ENCODE results near the gene MTPN.

DNA sequence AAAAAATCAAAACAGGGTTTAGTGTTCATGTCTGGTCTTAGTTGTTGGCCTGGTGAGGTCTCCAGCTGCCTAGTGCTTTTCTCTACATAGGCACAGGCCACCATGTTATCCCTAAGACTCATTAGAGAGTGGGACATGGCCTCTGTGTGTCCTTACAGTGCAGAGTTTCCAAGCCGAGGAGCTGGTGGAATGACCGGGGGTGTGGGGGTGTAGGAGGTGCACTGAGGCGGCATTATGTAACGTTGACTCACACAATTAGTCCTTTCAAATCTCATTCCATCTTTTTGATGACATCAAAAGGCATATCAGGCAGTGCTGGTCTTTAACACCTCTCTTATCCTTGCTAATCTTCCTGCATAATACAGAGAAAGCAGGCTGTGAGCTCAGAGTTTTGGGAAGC, 71.3 kb downstream of the MTPN start:
- TF ChIP-seq, protein P1, sequence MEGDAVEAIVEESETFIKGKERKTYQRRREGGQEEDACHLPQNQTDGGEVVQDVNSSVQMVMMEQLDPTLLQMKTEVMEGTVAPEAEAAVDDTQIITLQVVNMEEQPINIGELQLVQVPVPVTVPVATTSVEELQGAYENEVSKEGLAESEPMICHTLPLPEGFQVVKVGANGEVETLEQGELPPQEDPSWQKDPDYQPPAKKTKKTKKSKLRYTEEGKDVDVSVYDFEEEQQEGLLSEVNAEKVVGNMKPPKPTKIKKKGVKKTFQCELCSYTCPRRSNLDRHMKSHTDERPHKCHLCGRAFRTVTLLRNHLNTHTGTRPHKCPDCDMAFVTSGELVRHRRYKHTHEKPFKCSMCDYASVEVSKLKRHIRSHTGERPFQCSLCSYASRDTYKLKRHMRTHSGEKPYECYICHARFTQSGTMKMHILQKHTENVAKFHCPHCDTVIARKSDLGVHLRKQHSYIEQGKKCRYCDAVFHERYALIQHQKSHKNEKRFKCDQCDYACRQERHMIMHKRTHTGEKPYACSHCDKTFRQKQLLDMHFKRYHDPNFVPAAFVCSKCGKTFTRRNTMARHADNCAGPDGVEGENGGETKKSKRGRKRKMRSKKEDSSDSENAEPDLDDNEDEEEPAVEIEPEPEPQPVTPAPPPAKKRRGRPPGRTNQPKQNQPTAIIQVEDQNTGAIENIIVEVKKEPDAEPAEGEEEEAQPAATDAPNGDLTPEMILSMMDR (IDR thresholded peaks at IDR 0.05): no peak
- no peak for TF ChIP-seq POLR2A (IDR thresholded peaks at IDR 0.05)
- no peak for TF ChIP-seq EP300 (IDR thresholded peaks at IDR 0.05)

Measured in gastroesophageal sphincter (tissue), 3 donors.